Brain pericyte (primary cell): Measurements from ENCODE around the gene CCL15.
"Not testable (repeated sequence)": the region's sequence is repeated elsewhere in the genome, so short reads cannot be mapped to it uniquely, and the experiment has no call there.

Source experiments
- DNase-seq: peaks from one replicate; pipeline ENCODE4 v3.0.0-alpha.2; 2012; ENCODE audit warnings: low read depth, low spot score

CCL15 gene

GRCh38 chr17:35995346-35995745 is 6.0 kb downstream of the CCL15 start:
- not testable (repeated sequence) for DNase-seq

- DNase-seq, result no peak
These were observed 10.3 kb downstream of the CCL15 start for GRCh38 chr17:35991075-35991474.

- no peak for DNase-seq
These were observed 13.2 kb downstream of the CCL15 start for GRCh38 chr17:35988164-35988563.

- DNase-seq, result no peak
These were observed 14.7 kb downstream of the CCL15 start, which contains the start of gene CCL14 for GRCh38 chr17:35986643-35987042. Gene CCL14, minus strand, starts transcription at chr17:35986729. Its CDS starts 80 bp downstream, at chr17:35986649.

- DNase-seq, result no peak
These were observed 17.2 kb downstream of the CCL15 start for GRCh38 chr17:35984140-35984539.

GRCh38 chr17:35982409-35983191 is 18.8 kb downstream of the CCL15 start:
- no peak for DNase-seq

- no peak for DNase-seq
These were observed 19.4 kb downstream of the CCL15 start for GRCh38 chr17:35981908-35982330.

- DNase-seq, result no peak
These were observed 20.1 kb downstream of the CCL15 start, which contains the start of gene CCL16 for GRCh38 chr17:35981246-35981645. Gene CCL16, minus strand, starts transcription at chr17:35981497. Its CDS starts 77 bp downstream, at chr17:35981420.

- no peak for DNase-seq
These were observed 23.0 kb downstream of the CCL15 start for GRCh38 chr17:35978346-35978745.

GRCh38 chr17:35977509-35977908 is 23.8 kb downstream of the CCL15 start:
- no peak for DNase-seq

- DNase-seq, result no peak
These were observed 27.8 kb downstream of the CCL15 start for GRCh38 chr17:35973333-35974260.

GRCh38 chr17:35972945-35973332 is 28.4 kb downstream of the CCL15 start:
- DNase-seq, result no peak

- no peak for DNase-seq
These were observed 28.8 kb downstream of the CCL15 start for GRCh38 chr17:35972535-35972934.

GRCh38 chr17:35972066-35972465 is 29.3 kb downstream of the CCL15 start:
- no peak for DNase-seq

GRCh38 chr17:35969558-35970380 is 31.6 kb downstream of the CCL15 start:
- peak; percentile 41 for DNase-seq

GRCh38 chr17:35968520-35969054 is 32.8 kb downstream of the CCL15 start:
- no peak for DNase-seq

- DNase-seq, result no peak
These were observed 36.1 kb downstream of the CCL15 start for GRCh38 chr17:35965272-35965671.

GRCh38 chr17:35963663-35964062 is 37.7 kb downstream of the CCL15 start:
- no peak for DNase-seq

GRCh38 chr17:35953720-35954119 is 47.6 kb downstream of the CCL15 start:
- DNase-seq, result no peak

- no peak for DNase-seq
These were observed 52.0 kb downstream of the CCL15 start for GRCh38 chr17:35949401-35949800.

GRCh38 chr17:35948092-35948491 is 53.3 kb downstream of the CCL15 start:
- no peak for DNase-seq
